HUES64 (cell line): ENCODE results near the gene MAT2A.
"Not testable (repeated sequence)": the region's sequence is repeated elsewhere in the genome, so short reads cannot be mapped to it uniquely, and the experiment has no call there.

ENCODE experiments used
- H3K27ac ChIP-seq: 2 replicates; pipeline ENCODE4 v1.7.0; 2013; ENCODE audit warnings: low read depth, low read length, inconsistent platforms
- H3K27me3 ChIP-seq: 2 replicates; pipeline ENCODE4 v1.6.1; 2013; ENCODE audit warnings: mild to moderate bottlenecking, low read length; ENCODE audit not compliant: insufficient read depth
- H3K36me3 ChIP-seq: 2 replicates; pipeline ENCODE4 v1.6.1; 2013; ENCODE audit warnings: mild to moderate bottlenecking, low read length; ENCODE audit not compliant: insufficient read depth
- H3K4me1 ChIP-seq: 2 replicates; pipeline ENCODE4 v1.6.1; 2013; ENCODE audit warnings: mild to moderate bottlenecking, low read length, moderate library complexity; ENCODE audit not compliant: insufficient read depth
- H3K4me3 ChIP-seq: 2 replicates; pipeline ENCODE4 v1.5.1; 2013; ENCODE audit warnings: mild to moderate bottlenecking, low read length, moderate library complexity
- H3K9ac ChIP-seq: 2 replicates; pipeline ENCODE4 v1.6.1; 2013; ENCODE audit warnings: mild to moderate bottlenecking, low read depth, low read length
- H3K9me3 ChIP-seq: 2 replicates; pipeline ENCODE4 v1.6.1; 2013; ENCODE audit warnings: low read depth, low read length; ENCODE audit not compliant: insufficient read depth
- WGBS: fragments of 150-250, 120-280 bp; methylation state at CpG from one replicate; pipeline ENCODE4 v1.1.7; 2013; ENCODE audit warnings: missing lambda C conversion rate; 5-methylcytosine and 5-hydroxymethylcytosine counted together

The MAT2A gene

DNA sequence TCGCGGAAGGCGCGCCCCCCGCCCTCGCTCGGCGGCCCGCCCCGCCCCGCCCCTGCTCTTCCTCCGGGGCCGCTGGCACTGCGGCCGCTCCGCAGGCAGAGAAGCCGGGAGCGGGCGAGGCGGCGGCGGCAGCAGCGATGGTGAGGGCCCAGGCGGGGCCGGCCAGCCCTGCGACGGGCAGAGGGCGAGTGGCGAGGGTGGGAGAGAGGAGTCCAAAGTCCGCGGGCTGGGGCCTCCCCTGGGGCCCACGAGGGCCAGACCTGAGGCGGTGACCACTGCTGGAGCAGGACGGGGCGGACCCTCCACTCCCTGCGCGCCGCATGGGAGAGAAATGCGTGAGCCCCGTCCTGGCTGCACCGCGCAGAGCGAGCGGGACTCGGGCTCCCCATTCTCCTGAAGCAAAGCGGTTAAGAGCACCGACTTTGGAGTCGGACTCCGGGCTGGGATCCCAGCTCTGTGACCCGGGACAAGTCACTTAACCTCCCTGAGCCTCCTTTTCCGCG is 45.4 kb downstream of the MAT2A start, which contains the start of gene VAMP5:
VAMP5 (plus strand) TSS at position 78 of the 503 bp plus-strand sequence; CDS start at position 138, 60 bp downstream.
- H3K4me1 ChIP-seq: peaks cover 18% of the 10 kb centered on the region
- H3K27ac ChIP-seq: no peak within 1 kb of the TSS
- peak within 1 kb of the TSS; percentile 47; the same call in 1 of the 2 replicates for H3K9ac ChIP-seq
- no peaks in the 10 kb centered on the region for H3K9me3 ChIP-seq
- peaks cover 49% of the 10 kb centered on the region for H3K27me3 ChIP-seq
- WGBS: 92% methylated on average over 52 of the region's 52 CpGs
- H3K36me3 ChIP-seq: no peaks in the 10 kb centered on the region
- H3K4me3 ChIP-seq: peak within 1 kb of the TSS; percentile 54

GRCh38 chr2:85584857-85585780 is 46.2 kb downstream of the MAT2A start:
- no peaks in the 10 kb centered on the region for H3K9me3 ChIP-seq
- peak overlapping the region; percentile 47; the same call in 1 of the 2 replicates for H3K9ac ChIP-seq
- 81% methylated on average over 9 of the region's 9 CpGs for WGBS
- H3K4me3 ChIP-seq: peak overlapping the region; percentile 54
- H3K27me3 ChIP-seq: peaks cover 52% of the 10 kb centered on the region
- H3K27ac ChIP-seq: no peak overlapping the region
- H3K4me1 ChIP-seq: peaks cover 13% of the 10 kb centered on the region
- no peaks in the 10 kb centered on the region for H3K36me3 ChIP-seq

DNA sequence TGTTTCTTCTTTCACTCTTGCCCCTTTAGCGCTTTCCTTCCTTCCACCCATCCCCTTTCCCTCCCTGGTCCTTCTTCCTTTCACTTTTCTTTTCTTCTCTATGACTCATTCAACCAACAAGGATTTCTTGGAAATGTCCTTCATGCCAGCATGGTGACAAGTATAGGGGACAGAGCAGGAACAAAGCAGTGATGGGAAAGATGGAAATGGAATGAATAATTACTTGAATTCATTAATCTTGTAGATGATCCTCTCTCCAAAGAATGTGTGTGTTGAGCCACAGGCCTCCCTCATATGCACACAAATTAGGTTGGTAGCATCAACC is 46.8 kb downstream of the MAT2A start:
- Histone ChIP-seq H3K36me3 (no peaks in the 10 kb centered on the region), H3K9ac (no peak overlapping the region), H3K27ac (no peak overlapping the region), H3K4me3 (no peak overlapping the region), H3K9me3 (no peaks in the 10 kb centered on the region), H3K27me3 (peaks cover 56% of the 10 kb centered on the region), H3K4me1 (peaks cover 11% of the 10 kb centered on the region)
- 79% methylated on average over 1 of the region's 1 CpG for WGBS

- WGBS: 69% methylated on average over 4 of the region's 4 CpGs
- no peaks in the 10 kb centered on the region for H3K9me3 ChIP-seq
- peaks cover 11% of the 10 kb centered on the region for H3K4me1 ChIP-seq
- no peaks in the 10 kb centered on the region for H3K36me3 ChIP-seq
- H3K4me3 ChIP-seq: no peak overlapping the region
- H3K9ac ChIP-seq: no peak overlapping the region
- no peak overlapping the region for H3K27ac ChIP-seq
- peaks cover 38% of the 10 kb centered on the region for H3K27me3 ChIP-seq
Observed at GRCh38 chr2:85588236-85588635, 49.3 kb downstream of the MAT2A start.

- 87% methylated on average over 4 of the region's 4 CpGs for whole genome bisulfite sequencing
- Histone ChIP-seq H3K9me3 (no peaks in the 10 kb centered on the region), H3K4me1 (peaks cover 11% of the 10 kb centered on the region), H3K27ac (no peak overlapping the region), H3K27me3 (peaks cover 34% of the 10 kb centered on the region), H3K9ac (no peak overlapping the region), H3K4me3 (no peak overlapping the region), H3K36me3 (no peaks in the 10 kb centered on the region)
Observed at GRCh38 chr2:85588645-85589044, 49.7 kb downstream of the MAT2A start.

DNA sequence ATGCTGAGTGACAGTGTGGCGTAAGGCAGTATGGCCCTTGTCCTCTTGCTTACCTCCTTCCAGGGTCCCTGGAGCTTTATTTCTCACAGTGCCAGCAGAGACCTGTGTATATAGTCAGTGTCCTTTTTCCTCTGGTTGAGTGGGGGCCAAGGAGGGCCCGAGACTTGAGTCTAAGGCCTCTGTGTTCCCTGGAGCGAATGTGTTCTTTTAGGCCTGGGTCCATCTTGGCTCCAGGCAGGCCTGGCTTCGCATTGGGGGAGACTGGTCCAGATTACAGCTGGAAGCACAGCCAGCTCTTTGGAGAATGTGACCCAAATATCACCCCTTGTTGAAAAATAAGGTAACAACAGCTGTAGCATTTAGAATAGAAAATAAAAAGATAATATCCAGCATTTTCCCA is 50.2 kb downstream of the MAT2A start:
- Histone ChIP-seq H3K36me3 (no peaks in the 10 kb centered on the region), H3K4me3 (no peak overlapping the region), H3K27me3 (peaks cover 29% of the 10 kb centered on the region), H3K27ac (no peak overlapping the region), H3K9me3 (no peaks in the 10 kb centered on the region), H3K9ac (no peak overlapping the region), H3K4me1 (peaks cover 11% of the 10 kb centered on the region)
- WGBS: 92% methylated on average over 4 of the region's 4 CpGs

DNA sequence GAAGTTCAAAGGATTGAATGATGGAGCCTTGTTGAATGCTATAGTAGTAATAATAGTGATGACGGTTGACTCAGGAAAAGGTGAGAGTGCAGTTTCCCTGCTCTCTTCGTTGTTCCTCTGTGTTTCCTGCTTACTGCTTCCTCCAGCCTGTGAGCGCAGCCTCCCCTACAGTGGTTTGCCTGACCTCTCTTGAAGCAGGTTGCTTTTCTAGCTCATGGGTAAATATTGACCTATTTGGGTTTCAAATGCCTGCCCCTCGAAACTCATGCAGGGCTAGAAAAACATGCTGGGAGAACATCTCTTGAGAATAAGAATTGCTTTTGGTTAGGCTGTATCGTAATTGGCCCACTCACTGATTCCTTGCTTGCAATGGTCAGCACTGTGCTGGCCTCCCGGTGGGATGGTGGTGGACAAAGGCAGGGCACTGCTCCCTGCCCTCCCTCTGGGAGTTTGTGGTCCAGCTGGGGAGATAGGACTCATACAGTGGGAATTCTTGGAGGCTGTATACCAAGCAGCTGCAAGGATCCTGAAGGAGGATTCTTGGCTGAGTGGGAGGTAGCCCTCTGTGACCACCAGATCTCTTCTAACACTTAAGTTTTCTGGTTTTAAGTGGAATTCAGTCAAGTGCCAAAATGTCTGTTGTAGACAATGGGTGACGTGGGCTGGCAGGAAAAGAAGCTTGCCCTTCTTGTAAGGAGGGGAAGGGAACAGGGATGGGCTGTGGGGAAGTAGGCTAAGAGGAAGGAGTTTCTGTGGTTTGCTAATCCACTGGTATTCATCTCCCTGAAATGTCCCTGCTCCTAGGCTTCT is 51.2 kb downstream of the MAT2A start:
- Histone ChIP-seq H3K36me3 (no peaks in the 10 kb centered on the region), H3K27ac (no peak overlapping the region; the same call in 1 of the 2 replicates), H3K4me1 (peaks cover 4% of the 10 kb centered on the region), H3K9me3 (no peaks in the 10 kb centered on the region), H3K9ac (no peak overlapping the region), H3K27me3 (peaks cover 19% of the 10 kb centered on the region), H3K4me3 (no peak overlapping the region)
- whole genome bisulfite sequencing: 75% methylated on average over 7 of the region's 7 CpGs

DNA sequence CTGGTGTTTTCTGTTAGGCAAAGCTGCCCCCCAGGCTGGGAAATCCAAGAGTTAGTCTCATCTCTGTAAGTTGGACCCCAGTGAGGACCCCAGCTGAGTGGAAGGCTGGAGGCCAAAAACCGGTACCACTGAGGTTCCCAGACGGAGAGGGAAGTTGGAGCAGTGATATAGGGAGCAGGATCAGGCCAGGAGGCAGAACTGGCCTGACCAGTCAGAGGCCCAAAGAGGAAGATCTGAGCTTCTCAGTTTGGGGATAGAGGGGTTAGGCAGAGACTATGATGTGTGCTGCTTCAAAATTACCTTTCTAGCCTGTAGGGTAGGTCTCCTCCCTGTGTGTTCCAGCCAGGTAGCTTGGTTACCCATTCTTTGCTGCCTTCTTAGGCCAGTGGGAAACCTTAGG is 52.0 kb downstream of the MAT2A start:
- Histone ChIP-seq H3K4me3 (no peak overlapping the region), H3K27ac (no peak overlapping the region), H3K9me3 (no peaks in the 10 kb centered on the region), H3K9ac (no peak overlapping the region), H3K4me1 (no peaks in the 10 kb centered on the region; the same call in 1 of the 2 replicates), H3K27me3 (peaks cover 11% of the 10 kb centered on the region), H3K36me3 (no peaks in the 10 kb centered on the region)
- 86% methylated on average over 2 of the region's 2 CpGs for WGBS

GRCh38 chr2:85591563-85591962 is 52.6 kb downstream of the MAT2A start:
- Histone ChIP-seq H3K9ac (no peak overlapping the region), H3K4me3 (no peak overlapping the region), H3K27ac (no peak overlapping the region), H3K27me3 (peaks cover 7% of the 10 kb centered on the region; the same call in 1 of the 2 replicates), H3K36me3 (peaks cover under 1% of the 10 kb centered on the region; the same call in 1 of the 2 replicates), H3K4me1 (no peaks in the 10 kb centered on the region; the same call in 1 of the 2 replicates), H3K9me3 (no peaks in the 10 kb centered on the region)
- 87% methylated on average over 11 of the region's 12 CpGs for WGBS

DNA sequence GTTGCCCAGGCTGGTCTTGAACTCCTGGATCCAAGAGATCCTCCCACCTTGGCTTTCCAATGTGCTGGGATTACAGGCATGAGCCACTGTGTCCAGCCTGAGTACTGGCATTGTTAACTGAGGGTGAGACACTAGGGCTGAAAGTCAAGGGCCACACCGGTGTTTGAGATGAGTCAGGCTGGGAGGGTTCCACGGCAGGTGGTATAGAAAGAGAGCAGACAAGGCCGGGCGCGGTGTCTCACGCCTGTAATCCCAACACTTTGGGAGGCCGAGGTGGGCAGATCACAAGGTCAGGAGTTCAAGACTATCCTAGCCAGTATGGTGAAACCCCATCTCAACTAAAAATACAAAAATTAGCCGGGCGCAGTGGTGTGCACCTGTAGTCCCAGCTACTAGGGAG is 53.3 kb downstream of the MAT2A start:
- not testable (repeated sequence) for H3K4me3 ChIP-seq, H3K9ac ChIP-seq, H3K9me3 ChIP-seq, H3K4me1 ChIP-seq, H3K27ac ChIP-seq, H3K27me3 ChIP-seq, H3K36me3 ChIP-seq
- 92% methylated on average over 9 of the region's 9 CpGs for WGBS

DNA sequence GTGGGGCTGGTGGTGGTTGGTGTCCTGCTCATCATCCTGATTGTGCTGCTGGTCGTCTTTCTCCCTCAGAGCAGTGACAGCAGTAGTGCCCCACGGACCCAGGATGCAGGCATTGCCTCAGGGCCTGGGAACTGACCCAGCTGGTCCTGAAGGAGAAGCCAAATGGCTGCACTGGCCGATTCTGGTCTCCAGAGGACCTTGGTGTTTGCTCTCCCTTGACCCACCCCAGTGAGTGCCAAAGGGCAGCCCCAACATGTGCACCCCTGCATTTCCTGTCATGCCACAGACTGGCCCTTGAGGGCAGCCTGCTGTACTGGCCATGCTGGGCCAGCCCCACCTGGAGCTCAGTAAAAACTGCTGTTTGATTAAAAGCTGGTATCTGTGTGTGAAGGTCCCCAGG is 54.1 kb downstream of the MAT2A start:
- 74% methylated on average over 3 of the region's 3 CpGs for WGBS
- H3K27me3 ChIP-seq: peaks cover 7% of the 10 kb centered on the region; the same call in 1 of the 2 replicates

More for the DNA sequence above, 54.1 kb downstream of the MAT2A start:
- Histone ChIP-seq H3K9me3 (no peaks in the 10 kb centered on the region), H3K4me1 (no peaks in the 10 kb centered on the region; the same call in 1 of the 2 replicates), H3K36me3 (peaks cover 13% of the 10 kb centered on the region), H3K27ac (no peak overlapping the region), H3K4me3 (no peak overlapping the region), H3K9ac (no peak overlapping the region)
